Measurements from ENCODE around the gene KLHDC3.

- TF ChIP-seq CTCF (IDR thresholded peaks at IDR 0.05; ENCODE audit: borderline replicate concordance, extremely low read depth, low read length, poor library complexity, severe bottlenecking) (peak; percentile 12), EZH2 (IDR thresholded peaks at IDR 0.05; ENCODE audit: borderline replicate concordance, low read depth, low read length, severe bottlenecking) (no peak)
These were observed 20.1 kb downstream of the KLHDC3 start for GRCh38 chr6:43034190-43034525.

All from DND-41 (cell line).